KOPT-K1 (cell line): Measurements from ENCODE around the gene KATNAL2.

ENCODE experiments used
- H3K27ac ChIP-seq: fragments of 200-600 bp; sonication (generic); 2 replicates; pipeline ENCODE4 v1.5.1; 2016; ENCODE audit warnings: antibody characterized with exemption, mild to moderate bottlenecking, low read depth, low read length; ENCODE audit not compliant: poor library complexity, severe bottlenecking
- H3K36me3 ChIP-seq: fragments of 200-600 bp; sonication (generic); 2 replicates; pipeline ENCODE4 v1.5.1; 2017; ENCODE audit warnings: antibody characterized with exemption, mild to moderate bottlenecking, low read length, moderate library complexity; ENCODE audit not compliant: insufficient read depth
- H3K9me3 ChIP-seq: fragments of 200-600 bp; sonication (generic); 2 replicates; pipeline ENCODE4 v1.5.1; 2017; ENCODE audit warnings: antibody characterized with exemption, low read length, mild to moderate bottlenecking; ENCODE audit not compliant: insufficient read depth, poor library complexity, severe bottlenecking

The KATNAL2 gene

GRCh38 chr18:47150824-47151366, 233.5 kb downstream of the KATNAL2 start:
- Histone ChIP-seq H3K27ac (peak overlapping the region; percentile 81), H3K9me3 (no peaks in the 10 kb centered on the region), H3K36me3 (peaks cover 25% of the 10 kb centered on the region)

- H3K9me3 ChIP-seq, result no peaks in the 10 kb centered on the region
- peaks cover 31% of the 10 kb centered on the region for H3K36me3 ChIP-seq
- peak overlapping the region; percentile 81 for H3K27ac ChIP-seq
Measured at GRCh38 chr18:47151439-47151838, 234.0 kb downstream of the KATNAL2 start.
